ENCODE results near the gene ARID1B.

The ARID1B gene

GRCh38 chr6:156790711-156791319 lies 13.6 kb downstream of the ARID1B start:
- no peak for DNase-seq (ENCODE audit: low read depth in 2 of 2)

- no peak for DNase-seq (ENCODE audit: low read depth in 2 of 2)
Measured at GRCh38 chr6:156791320-156791850, 14.2 kb downstream of the ARID1B start.

- DNase-seq (ENCODE audit: low read depth in 2 of 2) = no peak
Measured at GRCh38 chr6:156793200-156793599, 16.0 kb downstream of the ARID1B start.

GRCh38 chr6:156794546-156795354 lies 17.6 kb downstream of the ARID1B start:
- DNase-seq (ENCODE audit: low read depth in 2 of 2) = no peak

GRCh38 chr6:156795825-156796224 lies 18.6 kb downstream of the ARID1B start:
- no peak for DNase-seq (ENCODE audit: low read depth in 2 of 2)

- DNase-seq (ENCODE audit: low read depth in 2 of 2) = no peak
Measured at GRCh38 chr6:156796627-156797026, 19.4 kb downstream of the ARID1B start.

GRCh38 chr6:156797901-156798735 lies 20.9 kb downstream of the ARID1B start:
- DNase-seq (ENCODE audit: low read depth in 2 of 2) = no peak

- no peak for DNase-seq (ENCODE audit: low read depth in 2 of 2)
Measured at GRCh38 chr6:156801712-156802111, 24.5 kb downstream of the ARID1B start.

- no peak for DNase-seq (ENCODE audit: low read depth in 2 of 2)
Measured at GRCh38 chr6:156803353-156803752, 26.2 kb downstream of the ARID1B start.

GRCh38 chr6:156804402-156804801 lies 27.2 kb downstream of the ARID1B start:
- no peak for DNase-seq (ENCODE audit: low read depth in 2 of 2)

- no peak for DNase-seq (ENCODE audit: low read depth in 2 of 2)
Measured at GRCh38 chr6:156806155-156806554, 29.0 kb downstream of the ARID1B start.

GRCh38 chr6:156807028-156807427 lies 29.9 kb downstream of the ARID1B start:
- DNase-seq (ENCODE audit: low read depth in 2 of 2) = no peak

GRCh38 chr6:156807795-156808194 lies 30.6 kb downstream of the ARID1B start:
- no peak for DNase-seq (ENCODE audit: low read depth in 2 of 2)

- DNase-seq (ENCODE audit: low read depth in 2 of 2) = no peak
Measured at GRCh38 chr6:156808287-156808686, 31.1 kb downstream of the ARID1B start.

GRCh38 chr6:156809034-156809433 lies 31.9 kb downstream of the ARID1B start:
- no peak for DNase-seq (ENCODE audit: low read depth in 2 of 2)

GRCh38 chr6:156809446-156810178 lies 32.4 kb downstream of the ARID1B start:
- DNase-seq (ENCODE audit: low read depth in 2 of 2) = no peak

GRCh38 chr6:156814036-156814581 lies 36.9 kb downstream of the ARID1B start:
- no peak for DNase-seq (ENCODE audit: low read depth in 2 of 2)

GRCh38 chr6:156816505-156816904 lies 39.3 kb downstream of the ARID1B start:
- no peak for DNase-seq (ENCODE audit: low read depth in 2 of 2)

GRCh38 chr6:156820089-156820798 lies 43.1 kb downstream of the ARID1B start:
- DNase-seq (ENCODE audit: low read depth in 2 of 2) = no peak

GRCh38 chr6:156821707-156822106 lies 44.5 kb downstream of the ARID1B start:
- no peak for DNase-seq (ENCODE audit: low read depth in 2 of 2)

Data from stimulated activated CD8-positive, alpha-beta memory T cell treated with anti-CD3 and anti-CD28 coated beads, Interleukin-2, amount 100 ng/mL, for 1 hour (primary cell).